H9 (cell line): Measurements from ENCODE around the gene KRTDAP. TPM values are rescaled to one million over a fixed set of nuclear protein-coding genes. Genes with fewer than 3 reads are reported as not detected.

Experiments used
- DNase-seq: peaks from one replicate; pipeline ENCODE4 v3.0.0-alpha.2; 2017
- H2AFZ ChIP-seq: one replicate; pipeline ENCODE4 v1.6.1; 2013; ENCODE audit warnings: mild to moderate bottlenecking, low read length, control low read depth, moderate library complexity
- H2AK5ac ChIP-seq: 2 replicates; pipeline ENCODE4 v1.6.1; 2013; ENCODE audit warnings: low read length, control low read depth, mixed read lengths; ENCODE audit not compliant: insufficient read length
- H2BK120ac ChIP-seq: one replicate; pipeline ENCODE4 v1.6.1; 2013; ENCODE audit warnings: low read depth, mild to moderate bottlenecking, low read length, control low read depth, inconsistent platforms; ENCODE audit not compliant: poor library complexity, severe bottlenecking
- H2BK12ac ChIP-seq: 2 replicates; pipeline ENCODE4 v1.6.1; 2013; ENCODE audit warnings: low read length, control low read depth, mixed read lengths, low read depth; ENCODE audit not compliant: insufficient read length
- H2BK15ac ChIP-seq: 2 replicates; pipeline ENCODE4 v1.6.1; 2013; ENCODE audit warnings: low read depth, low read length, control low read depth
- H2BK20ac ChIP-seq: one replicate; pipeline ENCODE4 v1.6.1; 2013; ENCODE audit warnings: low read depth, mild to moderate bottlenecking, low read length, control low read depth, inconsistent platforms; ENCODE audit not compliant: poor library complexity, severe bottlenecking
- H2BK5ac ChIP-seq: 2 replicates; pipeline ENCODE4 v1.6.1; 2013; ENCODE audit warnings: low read length, control low read depth, mixed read lengths; ENCODE audit not compliant: insufficient read length
- H3K14ac ChIP-seq: 2 replicates; pipeline ENCODE4 v1.6.1; 2013; ENCODE audit warnings: low read length, control low read depth; ENCODE audit not compliant: insufficient read depth
- H3K18ac ChIP-seq: 2 replicates; pipeline ENCODE4 v1.6.1; 2013; ENCODE audit warnings: low read depth, mild to moderate bottlenecking, mixed read lengths, low read length, control low read depth; ENCODE audit not compliant: insufficient read length
- H3K23ac ChIP-seq: 2 replicates; pipeline ENCODE4 v1.6.1; 2013; ENCODE audit warnings: low read length, control low read depth, mixed read lengths, low read depth; ENCODE audit not compliant: insufficient read length
- H3K23me2 ChIP-seq: 2 replicates; pipeline ENCODE4 v1.6.1; 2013; ENCODE audit warnings: low read depth, mild to moderate bottlenecking, mixed read lengths, low read length, control low read depth; ENCODE audit not compliant: insufficient read length, poor library complexity, severe bottlenecking
- H3K27ac ChIP-seq: 2 replicates; pipeline ENCODE4 v1.5.1; 2013; ENCODE audit warnings: low read length, control low read depth, mixed read lengths, low read depth; ENCODE audit not compliant: insufficient read length
- H3K27me3 ChIP-seq: 2 replicates; pipeline ENCODE4 v1.6.1; 2013; ENCODE audit warnings: low read length, control low read depth, inconsistent platforms; ENCODE audit not compliant: insufficient read depth
- H3K4ac ChIP-seq: 2 replicates; pipeline ENCODE4 v1.6.1; 2013; ENCODE audit warnings: low read depth, mild to moderate bottlenecking, control low read depth, inconsistent platforms, low read length, moderate library complexity
- H3K4me1 ChIP-seq: 2 replicates; pipeline ENCODE4 v1.6.1; 2013; ENCODE audit warnings: low read length, control low read depth, inconsistent platforms; ENCODE audit not compliant: insufficient read depth
- H3K4me2 ChIP-seq: 2 replicates; pipeline ENCODE4 v1.6.1; 2013; ENCODE audit warnings: low read length, control low read depth, mixed read lengths; ENCODE audit not compliant: insufficient read length, insufficient read depth
- H3K56ac ChIP-seq: 2 replicates; pipeline ENCODE4 v1.6.1; 2013; ENCODE audit warnings: low read depth, mild to moderate bottlenecking, mixed read lengths, low read length, control low read depth; ENCODE audit not compliant: insufficient read length
- H3K79me1 ChIP-seq: 2 replicates; pipeline ENCODE4 v1.6.1; 2013; ENCODE audit warnings: low read depth, mild to moderate bottlenecking, moderate library complexity, low read length, control low read depth, inconsistent platforms; ENCODE audit not compliant: insufficient read depth, poor library complexity, severe bottlenecking
- H3K79me2 ChIP-seq: 2 replicates; pipeline ENCODE4 v1.6.1; 2013; ENCODE audit warnings: low read length, control low read depth, inconsistent platforms; ENCODE audit not compliant: insufficient read depth
- H3K9ac ChIP-seq: 2 replicates; pipeline ENCODE4 v1.6.1; 2013; ENCODE audit warnings: low read length, control low read depth, mixed read lengths; ENCODE audit not compliant: insufficient read length; ENCODE audit errors: extremely low read depth
- H3K9me3 ChIP-seq: one replicate; pipeline ENCODE4 v1.6.1; 2013; ENCODE audit warnings: low read depth, low read length, inconsistent platforms; ENCODE audit not compliant: control insufficient read depth
- H3T11ph ChIP-seq: one replicate; pipeline ENCODE4 v1.6.1; 2013; ENCODE audit warnings: mild to moderate bottlenecking, low read length, control low read depth, inconsistent platforms
- H4K20me1 ChIP-seq: one replicate; pipeline ENCODE4 v1.6.1; 2013; ENCODE audit not compliant: control insufficient read depth, insufficient read length, insufficient read depth
- H4K5ac ChIP-seq: 2 replicates; pipeline ENCODE4 v1.6.1; 2013; ENCODE audit warnings: low read depth, mild to moderate bottlenecking, mixed read lengths, low read length, control low read depth; ENCODE audit not compliant: insufficient read length
- H4K8ac ChIP-seq: replicated peaks from 2 replicates; pipeline ENCODE4 v1.6.1; 2013; ENCODE audit warnings: low read length, control low read depth, mixed read lengths, low read depth; ENCODE audit not compliant: insufficient read length
- H4K91ac ChIP-seq: 2 replicates; pipeline ENCODE4 v1.6.1; 2013; ENCODE audit warnings: low read depth, mild to moderate bottlenecking, moderate library complexity, mixed read lengths, low read length, control low read depth; ENCODE audit not compliant: insufficient read length
- H3K27ac Mint-ChIP-seq, 3 experiments: 2 replicates in 2 of 3; 3 replicates in 1 of 3; pipeline ENCODE4 v1.8.0; 2020 to 2021; ENCODE audit warnings: mixed read lengths in 3 of 3, mild to moderate bottlenecking in 1 of 3, moderate library complexity in 1 of 3
- H3K27me3 Mint-ChIP-seq: 2 replicates; pipeline ENCODE4 v1.8.0; 2021; ENCODE audit warnings: low read depth, mild to moderate bottlenecking, moderate library complexity, mixed read lengths
- H3K36me3 Mint-ChIP-seq, 3 experiments: 2 replicates in 2 of 3; 3 replicates in 1 of 3; pipeline ENCODE4 v1.8.0; 2020 to 2021; ENCODE audit warnings: low read depth in 3 of 3, mixed read lengths in 3 of 3; ENCODE audit not compliant: insufficient read depth in 1 of 3
- H3K4me1 Mint-ChIP-seq, 2 experiments: 2 replicates each; pipeline ENCODE4 v1.8.0; 2020; ENCODE audit warnings: mixed read lengths in 2 of 2
- H3K4me3 Mint-ChIP-seq, 2 experiments: 2 replicates in 1 of 2; 3 replicates in 1 of 2; pipeline ENCODE4 v1.8.0; 2020 to 2021; ENCODE audit warnings: mild to moderate bottlenecking in 2 of 2, mixed read lengths in 2 of 2, moderate library complexity in 1 of 2
- H3K9me3 Mint-ChIP-seq, 2 experiments: 2 replicates in 1 of 2; 3 replicates in 1 of 2; pipeline ENCODE4 v1.8.0; 2020; ENCODE audit warnings: mild to moderate bottlenecking in 2 of 2, mixed read lengths in 2 of 2, moderate library complexity in 1 of 2
- WGBS: extraction: QIAGEN DNeasy Blood & Tissue Kit; methylation state at CpG from one replicate; pipeline ENCODE4 v1.1.7; 2013; ENCODE audit warnings: missing lambda C conversion rate, low lambda C conversion rate, mixed read lengths; ENCODE audit not compliant: insufficient read length; ENCODE audit errors: extremely low coverage; 5-methylcytosine and 5-hydroxymethylcytosine counted together
- total RNA-seq: library from RNA; stranded (reverse); gene quantifications from 2 replicates; pipeline ENCODE4 v1.2.1, GENCODE V29; 2021
- TF ChIP-seq, protein P1 (sequence below): fragments of 200-600 bp; sonication (generic); conservative IDR thresholded peaks from 3 replicates; pipeline ENCODE4 v1.8.0; 2021; ENCODE audit warnings: antibody characterized with exemption, mild to moderate bottlenecking

KRTDAP gene
- total RNA-seq, 1 experiment from 2014 or later, result 0.87 TPM

DNA sequence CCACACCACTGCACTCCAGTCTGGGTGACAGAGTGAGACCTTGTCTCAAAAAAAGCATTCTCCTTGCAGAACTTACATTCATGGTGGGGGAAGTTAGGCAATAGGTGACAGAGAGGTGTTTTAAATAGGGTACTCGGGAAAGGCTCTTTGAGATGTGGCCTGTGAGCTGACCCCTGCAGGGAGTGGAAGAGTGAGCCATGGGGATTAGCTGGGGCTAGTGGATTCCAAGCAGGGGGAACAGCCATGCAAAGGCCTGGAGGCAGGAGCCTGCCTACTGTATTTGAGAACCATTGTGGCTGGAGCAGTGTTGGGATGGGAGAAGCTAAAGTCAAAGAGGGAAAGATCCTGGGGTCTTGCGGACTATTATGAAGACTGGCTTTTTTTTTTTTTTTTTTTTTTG is 27.1 kb upstream of the KRTDAP start:
- Histone ChIP-seq H3K56ac (no peak overlapping the region), H4K5ac (no peak overlapping the region), H4K8ac (no peak overlapping the region), H3T11ph (no peak overlapping the region), H2BK5ac (no peak overlapping the region), H2BK120ac (no peak overlapping the region), H4K20me1 (no peaks in the 10 kb centered on the region), H2BK12ac (no peak overlapping the region), H3K23ac (no peak overlapping the region), H2BK15ac (no peak overlapping the region), H3K14ac (no peak overlapping the region), H2AK5ac (no peak overlapping the region), H3K27me3 (no peaks in the 10 kb centered on the region; the same call in none of the 2 replicates), H3K18ac (no peak overlapping the region), H2BK20ac (no peak overlapping the region), H3K79me2 (no peaks in the 10 kb centered on the region), H4K91ac (no peak overlapping the region), H3K4ac (no peak overlapping the region), H3K23me2 (peaks cover 4% of the 10 kb centered on the region), H3K79me1 (no peaks in the 10 kb centered on the region), H3K4me2 (no peak overlapping the region), H3K9ac (no peak overlapping the region), H2AFZ (no peak overlapping the region), H3K9me3 (no peaks in the 10 kb centered on the region), H3K4me1 (no peaks in the 10 kb centered on the region), H3K27ac (no peak overlapping the region)
- Mint-ChIP-seq H3K27ac (no peak overlapping the region; a peak in 1 of 7 replicates), H3K27me3 (peaks cover 27% of the 10 kb centered on the region), H3K4me1 (peaks cover 20 to 37% of the 10 kb centered on the region in 2 experiments), H3K9me3 (no peaks in the 10 kb centered on the region; a peak in 1 of 5 replicates), H3K4me3 (no peak overlapping the region; a peak in 1 of 5 replicates), H3K36me3 (no peaks in the 10 kb centered on the region; a peak in 1 of 7 replicates)
- TF ChIP-seq, protein P1, sequence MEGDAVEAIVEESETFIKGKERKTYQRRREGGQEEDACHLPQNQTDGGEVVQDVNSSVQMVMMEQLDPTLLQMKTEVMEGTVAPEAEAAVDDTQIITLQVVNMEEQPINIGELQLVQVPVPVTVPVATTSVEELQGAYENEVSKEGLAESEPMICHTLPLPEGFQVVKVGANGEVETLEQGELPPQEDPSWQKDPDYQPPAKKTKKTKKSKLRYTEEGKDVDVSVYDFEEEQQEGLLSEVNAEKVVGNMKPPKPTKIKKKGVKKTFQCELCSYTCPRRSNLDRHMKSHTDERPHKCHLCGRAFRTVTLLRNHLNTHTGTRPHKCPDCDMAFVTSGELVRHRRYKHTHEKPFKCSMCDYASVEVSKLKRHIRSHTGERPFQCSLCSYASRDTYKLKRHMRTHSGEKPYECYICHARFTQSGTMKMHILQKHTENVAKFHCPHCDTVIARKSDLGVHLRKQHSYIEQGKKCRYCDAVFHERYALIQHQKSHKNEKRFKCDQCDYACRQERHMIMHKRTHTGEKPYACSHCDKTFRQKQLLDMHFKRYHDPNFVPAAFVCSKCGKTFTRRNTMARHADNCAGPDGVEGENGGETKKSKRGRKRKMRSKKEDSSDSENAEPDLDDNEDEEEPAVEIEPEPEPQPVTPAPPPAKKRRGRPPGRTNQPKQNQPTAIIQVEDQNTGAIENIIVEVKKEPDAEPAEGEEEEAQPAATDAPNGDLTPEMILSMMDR, result no peak
- WGBS, result no CpG with 5 or more reads among the region's 2 CpGs
- no peak for DNase-seq
